Stimulated activated CD8-positive, alpha-beta memory T cell treated with anti-CD3 and anti-CD28 coated beads, Interleukin-15, amount 100 ng/mL, for 48 hours (primary cell): Measurements from ENCODE around the gene CCDC201.

Experiments
- DNase-seq, 2 donors: peaks; one replicate each; pipeline ENCODE4 v3.0.0-alpha.2; 2020; ENCODE audit warnings: low read depth in 2 of 2

The CCDC201 gene

DNA sequence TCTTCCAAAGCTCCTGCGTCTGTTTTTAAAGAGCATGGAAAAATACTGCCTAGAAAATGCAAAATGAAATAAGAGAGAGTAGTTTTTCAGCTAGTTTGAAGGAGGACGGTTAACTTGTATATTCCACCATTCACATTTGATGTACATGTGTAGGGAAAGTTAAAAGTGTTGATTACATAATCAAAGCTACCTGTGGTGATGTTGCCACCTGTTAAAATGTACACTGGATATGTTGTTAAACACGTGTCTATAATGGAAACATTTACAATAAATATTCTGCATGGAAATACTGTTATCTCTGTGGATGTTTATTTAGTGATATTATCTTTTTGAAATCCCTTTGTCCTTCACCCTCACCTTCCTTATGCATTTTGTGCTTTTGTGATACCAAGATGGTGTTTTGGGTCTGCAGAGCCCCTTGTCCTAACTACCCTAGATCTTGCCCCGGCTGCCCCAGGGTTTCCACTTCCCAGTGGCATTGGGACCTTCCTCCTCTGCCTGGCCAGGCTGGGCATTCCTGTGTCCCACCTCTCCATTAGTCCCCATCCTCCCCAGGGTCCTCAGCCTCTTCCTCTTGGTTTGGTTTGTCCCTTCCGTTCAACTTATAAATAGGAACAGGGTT lies 20.6 kb upstream of the CCDC201 start:
- no peak for DNase-seq

- DNase-seq: no peak
Measured at GRCh38 chr7:45892407-45893035, 19.6 kb upstream of the CCDC201 start.

GRCh38 chr7:45891462-45892402 lies 18.9 kb upstream of the CCDC201 start:
- no peak for DNase-seq

DNA sequence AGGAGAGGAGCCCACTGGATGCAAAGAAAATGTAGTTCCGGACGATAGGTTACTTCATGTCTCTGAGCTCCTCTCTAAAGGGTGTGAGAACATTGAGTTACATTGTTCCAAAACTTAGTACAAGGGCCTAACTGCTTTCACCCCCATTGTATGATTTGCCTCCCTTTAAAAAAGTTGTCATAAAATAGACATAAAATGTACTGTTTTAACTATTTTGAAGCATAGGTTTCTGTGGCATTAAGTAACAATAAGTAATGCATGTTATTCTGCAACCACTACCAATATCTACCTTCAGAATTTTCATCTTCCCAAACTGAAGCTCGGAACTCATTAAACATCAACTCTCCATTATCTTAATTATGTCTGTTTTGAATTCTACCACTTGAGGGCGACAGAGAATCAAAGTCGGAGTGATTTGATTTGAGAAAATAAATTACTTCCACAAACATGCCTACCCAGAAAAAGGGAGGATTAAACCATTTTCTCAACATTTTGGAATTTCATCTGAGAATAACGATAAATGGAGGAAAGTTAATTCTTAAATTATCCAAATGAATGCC lies 18.1 kb upstream of the CCDC201 start:
- DNase-seq: no peak

DNA sequence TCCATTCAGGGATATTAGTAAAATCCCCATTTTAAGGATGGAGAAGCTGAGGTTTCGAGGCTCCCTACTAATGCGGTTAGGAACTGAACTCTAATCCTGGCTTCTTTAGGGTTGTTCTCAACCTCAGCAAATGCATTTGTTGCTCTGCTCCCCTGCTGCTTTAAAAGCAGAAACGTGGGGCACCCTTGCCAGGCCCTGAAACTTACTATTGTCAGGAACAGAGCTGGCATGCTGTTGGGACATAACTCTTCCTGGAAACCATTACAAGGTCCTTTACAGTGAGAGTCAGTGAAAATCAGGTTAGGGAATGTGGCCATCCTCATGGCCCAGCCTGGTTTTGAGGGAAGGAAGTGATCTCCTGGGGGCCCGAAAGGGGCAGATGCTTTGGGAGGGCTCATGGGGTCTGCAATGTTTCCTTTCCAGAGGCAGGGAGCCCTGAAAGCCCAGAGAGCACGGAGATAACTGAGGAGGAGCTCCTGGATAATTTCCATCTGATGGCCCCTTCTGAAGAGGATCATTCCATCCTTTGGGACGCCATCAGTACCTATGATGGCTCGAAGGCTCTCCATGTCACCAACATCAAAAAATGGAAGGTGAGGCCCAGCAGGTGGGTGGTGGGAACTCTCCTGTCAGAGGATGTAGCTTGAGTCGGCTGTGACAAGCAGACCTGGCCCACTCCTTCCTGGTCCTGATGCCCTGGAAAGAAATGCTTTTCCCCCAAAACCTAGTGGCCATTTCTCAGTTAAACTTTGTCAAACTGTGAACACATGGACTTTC lies 17.4 kb upstream of the CCDC201 start:
- no peak for DNase-seq

DNA sequence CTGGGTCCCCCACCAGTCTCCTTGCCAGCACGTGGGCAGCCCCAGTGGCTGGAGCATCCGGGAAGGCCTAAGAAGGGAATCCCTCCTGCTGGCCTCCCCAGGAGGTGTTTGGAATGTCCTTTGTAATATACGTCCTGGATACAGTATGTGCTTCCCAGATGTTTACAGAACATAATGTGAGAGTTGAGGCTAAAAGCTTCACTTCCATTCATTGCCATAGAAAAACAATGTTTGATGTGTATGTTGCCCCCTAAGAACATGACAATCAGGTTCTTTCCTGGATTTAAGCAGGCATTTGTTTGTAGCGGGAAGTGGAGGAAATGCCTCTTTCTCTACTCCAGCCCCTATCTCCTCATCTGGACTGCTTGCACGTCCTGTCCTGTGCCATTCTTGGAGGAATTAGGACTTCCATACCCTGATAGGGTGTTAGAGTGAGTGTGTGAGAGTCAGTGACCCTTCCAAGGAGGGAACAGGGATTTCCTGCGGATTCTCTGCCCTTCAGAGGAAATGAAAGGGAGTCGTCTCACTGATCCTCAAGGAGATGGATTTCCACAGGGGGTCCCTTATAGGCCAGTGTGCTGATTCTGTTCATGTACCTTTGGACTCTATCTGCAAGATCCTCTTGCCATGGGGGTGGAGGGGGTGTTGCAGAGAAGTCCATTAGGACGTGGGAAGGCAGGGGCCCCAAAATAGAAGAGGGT lies 16.6 kb upstream of the CCDC201 start:
- DNase-seq: no peak

- DNase-seq: no peak
Measured at GRCh38 chr7:45888993-45889366, 16.1 kb upstream of the CCDC201 start.

GRCh38 chr7:45888185-45888992 lies 15.5 kb upstream of the CCDC201 start, which contains the start of gene IGFBP1:
Gene IGFBP1, plus strand, starts transcription at chr7:45888488. Its CDS starts 165 bp downstream, at chr7:45888653.
- no peak for DNase-seq

DNA sequence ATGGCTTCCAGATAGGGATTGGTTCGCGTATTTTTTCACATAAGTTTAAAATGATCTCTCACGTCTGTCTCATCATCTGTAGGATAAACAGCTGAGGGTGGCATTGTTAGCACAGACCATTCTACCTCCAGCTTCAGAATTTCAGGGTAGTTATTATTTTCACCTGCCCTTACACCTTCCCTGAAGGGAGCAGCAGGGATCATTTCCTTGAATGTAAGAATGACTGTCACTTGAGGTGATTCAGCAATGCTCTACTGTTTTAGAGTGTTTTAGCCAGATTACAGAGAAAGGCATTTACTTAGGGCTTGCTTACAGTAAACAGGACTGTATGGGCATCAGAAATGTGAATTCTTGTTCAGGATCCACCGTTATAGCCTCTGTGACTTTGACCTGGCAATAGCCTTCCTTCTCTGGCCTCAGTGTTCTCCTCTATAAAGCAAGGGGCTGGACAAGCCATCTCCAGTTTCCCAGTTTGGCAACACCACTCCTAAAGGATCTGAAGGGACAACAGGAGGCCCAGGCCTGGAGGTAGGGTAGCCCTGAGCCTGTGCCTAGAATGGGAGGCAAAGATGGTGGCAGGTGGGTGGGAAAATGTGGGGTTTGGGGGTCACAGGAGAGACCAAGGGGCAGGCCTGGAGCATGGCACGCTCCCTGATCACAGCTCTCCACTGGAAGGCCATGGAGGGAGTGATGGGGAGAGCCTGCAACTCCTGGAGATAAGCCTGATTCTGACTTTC lies 14.2 kb upstream of the CCDC201 start:
- DNase-seq: no peak

DNA sequence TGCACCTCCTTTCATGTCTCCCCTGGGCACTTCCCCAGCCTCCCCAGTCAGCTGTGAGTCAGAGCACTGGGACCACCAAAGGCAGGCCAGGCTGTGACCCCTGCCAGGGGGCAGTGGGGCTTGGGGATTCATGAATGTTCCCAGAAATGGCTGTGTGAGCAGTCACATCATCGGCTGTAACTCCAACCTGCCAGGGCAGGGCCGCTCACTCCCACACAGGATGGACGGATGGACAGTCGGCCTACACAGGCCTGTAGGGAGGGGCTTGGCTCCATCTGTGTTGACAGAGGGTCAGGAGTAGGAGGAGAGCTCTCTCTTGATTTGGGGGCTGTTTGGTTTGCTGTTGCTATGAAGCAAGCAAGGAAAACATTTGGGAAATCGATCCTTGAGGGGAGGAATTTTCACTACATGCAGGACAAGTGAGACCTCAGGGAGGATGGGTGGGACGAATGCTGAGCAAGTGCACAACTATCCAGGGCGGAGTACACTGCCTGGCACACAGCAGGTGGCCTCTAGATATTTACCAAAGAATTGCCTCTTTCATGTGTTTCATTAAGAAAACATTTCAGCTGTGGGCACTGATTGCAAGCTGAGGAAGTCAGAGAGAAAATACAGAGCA lies 12.5 kb upstream of the CCDC201 start:
- no peak for DNase-seq

- DNase-seq: no peak
Measured at GRCh38 chr7:45884136-45884535, 11.3 kb upstream of the CCDC201 start.

- no peak for DNase-seq
Measured at GRCh38 chr7:45882465-45882810, 9.6 kb upstream of the CCDC201 start.

- no peak for DNase-seq
Measured at GRCh38 chr7:45881759-45882464, 9.0 kb upstream of the CCDC201 start.

GRCh38 chr7:45881280-45881758 lies 8.4 kb upstream of the CCDC201 start:
- DNase-seq: no peak

- DNase-seq: no peak
Measured at GRCh38 chr7:45880433-45880860, 7.6 kb upstream of the CCDC201 start.

DNA sequence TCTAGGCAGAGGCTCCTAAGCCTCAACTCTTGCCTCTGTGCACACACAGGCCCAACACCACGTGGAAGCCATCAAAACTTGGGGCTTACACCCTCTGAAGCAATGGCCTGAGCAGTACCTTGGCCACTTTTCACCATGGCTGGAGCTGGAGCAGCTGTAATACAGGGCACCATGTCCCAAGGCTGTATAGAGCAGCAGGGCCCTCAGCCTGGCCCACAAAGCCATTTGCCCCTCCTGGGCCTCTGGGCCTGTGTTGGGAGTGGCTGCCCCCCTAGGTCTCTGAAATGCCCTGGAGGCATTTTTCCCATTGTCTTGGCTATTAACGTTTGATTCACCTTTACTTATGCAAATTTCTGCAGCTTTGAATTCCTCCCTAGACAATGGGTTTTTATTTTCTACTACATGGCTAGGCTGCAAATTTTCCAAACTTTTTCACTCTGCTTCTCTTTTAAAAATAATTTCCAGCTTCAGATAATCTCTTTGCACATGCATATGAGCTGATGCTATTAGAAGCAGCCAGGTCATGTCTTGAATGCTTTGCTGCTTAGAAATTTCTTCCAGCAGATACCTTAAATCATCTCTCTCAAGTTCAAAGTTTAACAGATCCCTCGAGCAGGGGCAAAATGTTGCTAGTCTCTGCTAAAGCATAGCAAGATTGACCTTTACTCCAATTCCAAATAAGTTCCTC lies 5.7 kb upstream of the CCDC201 start:
- no peak for DNase-seq

GRCh38 chr7:45876519-45876918 lies 3.6 kb upstream of the CCDC201 start:
- DNase-seq: no peak
